HG03066 (cell line): ENCODE results near the gene RNMT.

ENCODE experiments used
- ATAC-seq: cut with Tn5 transposase; IDR thresholded peaks from one replicate; pipeline ENCODE4 v1.9.1; 2021; ENCODE audit warnings: low read depth; ENCODE audit not compliant: unreplicated experiment

RNMT gene

GRCh38 chr18:13809531-13810255 is 83.2 kb downstream of the RNMT start:
- no peak for ATAC-seq

GRCh38 chr18:13810950-13811485 is 84.5 kb downstream of the RNMT start:
- no peak for ATAC-seq

DNA sequence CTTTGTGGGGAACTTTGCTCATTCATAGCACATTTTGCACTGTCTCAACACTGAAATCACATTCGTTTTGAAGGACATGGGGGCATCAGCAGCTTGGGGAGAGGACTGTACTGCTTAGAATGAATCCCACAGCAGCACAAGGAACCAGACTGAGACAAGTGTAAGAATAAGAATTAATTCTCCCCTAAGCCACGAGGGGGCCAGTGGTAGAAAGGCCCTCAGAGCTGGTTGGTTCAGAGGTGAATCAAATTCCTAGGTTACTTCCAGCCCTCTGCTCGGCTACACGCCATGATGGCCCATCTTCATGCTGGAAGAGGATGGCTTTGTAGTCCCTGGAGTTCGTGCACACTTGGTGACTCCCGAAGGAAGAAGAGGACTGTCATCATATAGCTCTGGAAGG is 85.5 kb downstream of the RNMT start:
- ATAC-seq = no peak

DNA sequence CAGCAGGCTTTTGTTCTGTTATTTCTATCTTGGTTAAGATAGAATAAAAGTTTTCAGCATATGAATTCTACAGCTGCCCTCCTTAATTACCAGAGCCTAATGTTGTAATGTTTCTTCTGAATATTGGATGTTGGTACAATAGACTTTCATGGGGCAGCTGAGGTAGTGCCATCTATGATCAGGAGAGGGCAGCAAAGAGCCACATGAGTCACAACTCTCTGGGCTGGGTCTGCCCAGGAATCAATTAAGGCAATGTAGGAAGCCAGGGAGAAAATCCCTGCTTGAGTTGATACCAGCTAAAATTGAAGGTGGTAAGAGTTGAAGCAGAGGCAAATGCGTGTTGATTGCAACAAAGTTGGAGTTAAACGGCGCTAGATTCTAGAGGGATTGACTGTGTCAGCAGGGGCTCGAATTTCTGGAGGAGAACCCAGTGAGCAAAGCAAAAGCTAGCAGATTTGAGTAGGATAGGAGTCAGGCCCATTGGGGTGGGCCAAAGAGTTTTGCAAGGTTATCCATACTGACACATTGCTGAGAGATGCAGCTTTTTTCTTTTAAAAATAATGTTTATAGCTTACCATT is 86.9 kb downstream of the RNMT start:
- ATAC-seq = peak; percentile 60
